Calu3 (cell line): Measurements from ENCODE around the gene CHST8. TPM values are rescaled to one million over a fixed set of nuclear protein-coding genes. Genes with fewer than 3 reads are reported as not detected.

Experiments
- BruUV-seq: library from RNA; stranded (reverse); fragments of 400-500 nt; replicated peaks from 2 replicates; lab custom pipeline; 2021; lab: Mats Ljungman, UMichigan
- CTCF ChIA-PET: fragments of 300-600 bp; sonication (Branson Sonifier 250); formaldehyde crosslinking; loops from one replicate; lab custom pipeline; 2022; ENCODE audit warnings: antibody characterized with exemption; lab: Charles Lee
- DNase-seq: peaks from one replicate; pipeline ENCODE4 v3.0.0; 2022
- H3K27ac Mint-ChIP-seq: one replicate; pipeline ENCODE4 v1.8.0; 2022; ENCODE audit warnings: mixed read lengths; ENCODE audit not compliant: unreplicated experiment
- H3K27me3 Mint-ChIP-seq: one replicate; pipeline ENCODE4 v1.8.0; 2022; ENCODE audit warnings: mixed read lengths; ENCODE audit not compliant: unreplicated experiment
- H3K36me3 Mint-ChIP-seq: one replicate; pipeline ENCODE4 v1.8.0; 2022; ENCODE audit warnings: mild to moderate bottlenecking, moderate library complexity, mixed read lengths; ENCODE audit not compliant: insufficient read depth, unreplicated experiment
- H3K4me1 Mint-ChIP-seq: one replicate; pipeline ENCODE4 v1.8.0; 2022; ENCODE audit warnings: mild to moderate bottlenecking, low read depth, mixed read lengths; ENCODE audit not compliant: unreplicated experiment
- H3K4me3 Mint-ChIP-seq: one replicate; pipeline ENCODE4 v1.8.0; 2022; ENCODE audit warnings: mild to moderate bottlenecking, low read depth, moderate library complexity, mixed read lengths; ENCODE audit not compliant: unreplicated experiment
- H3K9me3 Mint-ChIP-seq: one replicate; pipeline ENCODE4 v1.8.0; 2022; ENCODE audit warnings: low read depth, mixed read lengths; ENCODE audit not compliant: unreplicated experiment
- CTCF ChIP-seq: fragments of 200-600 bp; IDR thresholded peaks from one replicate; pipeline ENCODE4 v1.8.0; 2022; ENCODE audit warnings: antibody characterized with exemption; ENCODE audit not compliant: unreplicated experiment
- intact Hi-C: fragments of 100-400 bp; cut with micrococcal nuclease; formaldehyde crosslinking; loops from one replicate; pipeline ENCODE4 v1.10.0; 2022; ENCODE audit not compliant: unreplicated experiment
- total RNA-seq: library from RNA; stranded (reverse); gene quantifications from 2 replicates; pipeline ENCODE4 v1.2.3, GENCODE V29; 2022

The CHST8 gene
- total RNA-seq, 1 experiment from 2014 or later = not detected

DNA sequence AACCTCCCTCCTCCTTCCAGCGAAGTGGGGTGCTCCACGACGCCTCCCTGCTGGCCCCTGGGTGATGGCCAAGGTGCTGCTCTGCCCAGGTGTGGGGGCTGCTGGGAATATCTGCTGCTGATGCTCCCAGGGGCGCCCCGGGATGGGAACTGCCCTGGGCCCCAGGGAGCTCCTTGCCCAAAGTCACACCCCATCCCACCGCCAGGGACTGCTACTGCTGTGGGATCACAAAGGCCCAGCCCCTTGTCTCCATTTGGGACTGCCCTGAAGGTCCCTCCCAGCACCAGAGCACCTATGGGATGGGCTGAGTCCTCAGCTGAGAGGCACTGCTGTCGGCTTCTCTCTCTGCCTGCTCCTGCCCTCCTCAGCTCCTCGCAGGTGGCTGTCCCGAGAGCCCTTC is 19.0 kb downstream of the CHST8 start:
- Mint-ChIP-seq H3K4me3 (no peak overlapping the region), H3K9me3 (no peaks in the 10 kb centered on the region), H3K4me1 (no peaks in the 10 kb centered on the region), H3K27ac (no peak overlapping the region), H3K27me3 (peaks cover 60% of the 10 kb centered on the region), H3K36me3 (no peaks in the 10 kb centered on the region)
- no peak for TF ChIP-seq CTCF
- no peak for DNase-seq
- BruUV-seq = no TSS peak
- CTCF ChIA-PET = interaction anchor here (0.6 kb wide), 1 partner anchor 9 kb away, joined by 9 read pairs; no protein-coding TSS in a partner anchor
- intact Hi-C loops = no loop called here

GRCh38 chr19:33641261-33641660 is 19.5 kb downstream of the CHST8 start:
- BruUV-seq = no TSS peak
- CTCF ChIA-PET = interaction anchor here (0.6 kb wide), 2 partner anchors 8 to 157 kb away, joined by 3 to 9 read pairs; no protein-coding TSS in a partner anchor
- no peak for TF ChIP-seq CTCF
- Mint-ChIP-seq H3K9me3 (no peaks in the 10 kb centered on the region), H3K4me3 (no peak overlapping the region), H3K4me1 (no peaks in the 10 kb centered on the region), H3K36me3 (no peaks in the 10 kb centered on the region), H3K27me3 (peaks cover 65% of the 10 kb centered on the region), H3K27ac (no peak overlapping the region)
- intact Hi-C loops = no loop called here
- DNase-seq = no peak

- Mint-ChIP-seq H3K27ac (no peak overlapping the region), H3K9me3 (no peaks in the 10 kb centered on the region), H3K27me3 (peaks cover 73% of the 10 kb centered on the region), H3K4me3 (no peak overlapping the region), H3K36me3 (no peaks in the 10 kb centered on the region), H3K4me1 (no peaks in the 10 kb centered on the region)
- no peak for DNase-seq
- intact Hi-C loops = no loop called here
- TF ChIP-seq CTCF = no peak
- CTCF ChIA-PET = interaction anchor here (0.6 kb wide), 1 partner anchor 10 kb away, joined by 3 read pairs; no protein-coding TSS in a partner anchor
- BruUV-seq = no TSS peak
Observed at GRCh38 chr19:33641956-33642498, 20.3 kb downstream of the CHST8 start.

- intact Hi-C loops = no loop called here
- Mint-ChIP-seq H3K4me3 (no peak overlapping the region), H3K27ac (no peak overlapping the region), H3K9me3 (no peaks in the 10 kb centered on the region), H3K27me3 (peaks cover 53% of the 10 kb centered on the region), H3K36me3 (no peaks in the 10 kb centered on the region), H3K4me1 (no peaks in the 10 kb centered on the region)
- CTCF ChIA-PET = no interaction called here
- no peak for TF ChIP-seq CTCF
- no peak for DNase-seq
- BruUV-seq = no TSS peak
Observed at GRCh38 chr19:33644284-33644836, 22.6 kb downstream of the CHST8 start.
